Kidney (tissue), 2 donors: ENCODE measurements around the gene DDX24. TPM values are rescaled to one million over a fixed set of nuclear protein-coding genes. Genes with fewer than 3 reads are reported as not detected.

Experiments
- polyA plus RNA-seq: library from polyadenylated mRNA; stranded (reverse); fragments of 350-450 nt; fragmentation: Illumina TruSeq; extraction: RNeasy Lipid Tissue Mini Kit (QIAGEN cat#74804); gene quantifications from one replicate; pipeline ENCODE4 v1.2.3, GENCODE V29; 2014; ENCODE audit warnings: low read depth, low replicate concordance; ENCODE audit not compliant: insufficient read depth
- total RNA-seq: library from RNA; stranded (reverse); fragmentation: NEBNext Ultra II Directional; extraction: Animal tissue kit (Norgen Biotek cat#: 25700); gene quantifications from one replicate; pipeline ENCODE4 v1.2.1, GENCODE V29; 2021
- donor health status: DM: yes; HTN: yes; CAD: no.

Gene DDX24
- total and polyA plus RNA-seq, 2 donors from 2014 or later = 139 to 193 TPM

Other genes with a start within 250 kb of the DDX24 start
- gene FAM181A, start 153.9 kb downstream of the DDX24 start, total RNA-seq = not detected
- gene FAM181A, start 153.9 kb downstream of the DDX24 start, polyA plus RNA-seq = not detected
- gene ASB2, start 104.6 kb downstream of the DDX24 start, total RNA-seq = 3.7 TPM
- gene ASB2, start 104.6 kb downstream of the DDX24 start, polyA plus RNA-seq = 0.97 TPM
- gene CCDC197, start 83.9 kb downstream of the DDX24 start, total RNA-seq = not detected
- not detected for gene CCDC197, start 83.9 kb downstream of the DDX24 start, polyA plus RNA-seq
- gene OTUB2, start 54.9 kb downstream of the DDX24 start, total RNA-seq = 1.1 TPM
- 1.6 TPM for gene OTUB2, start 54.9 kb downstream of the DDX24 start, polyA plus RNA-seq
- gene IFI27L1, start 108 bp upstream of the DDX24 start, total RNA-seq = 22.5 TPM
- gene IFI27L1, start 108 bp upstream of the DDX24 start, polyA plus RNA-seq = 30.6 TPM
- 143 TPM for gene IFI27, start 29.5 kb upstream of the DDX24 start, total RNA-seq
- 356 TPM for gene IFI27, start 29.5 kb upstream of the DDX24 start, polyA plus RNA-seq
- 28.2 TPM for gene IFI27L2, start 48.4 kb upstream of the DDX24 start, total RNA-seq
- gene IFI27L2, start 48.4 kb upstream of the DDX24 start, polyA plus RNA-seq = 223 TPM
- gene PPP4R4, start 93.1 kb upstream of the DDX24 start, total RNA-seq = 0.47 TPM
- gene PPP4R4, start 93.1 kb upstream of the DDX24 start, polyA plus RNA-seq = not detected
- not detected for gene SERPINA10, start 212.1 kb upstream of the DDX24 start, total RNA-seq
- gene SERPINA10, start 212.1 kb upstream of the DDX24 start, polyA plus RNA-seq = not detected
- gene SERPINA6, start 242.1 kb upstream of the DDX24 start, total RNA-seq = 1.7 TPM
- gene SERPINA6, start 242.1 kb upstream of the DDX24 start, polyA plus RNA-seq = 12.9 TPM